ENCODE measurements around the gene ENOX2.

ENOX2 gene

DNA sequence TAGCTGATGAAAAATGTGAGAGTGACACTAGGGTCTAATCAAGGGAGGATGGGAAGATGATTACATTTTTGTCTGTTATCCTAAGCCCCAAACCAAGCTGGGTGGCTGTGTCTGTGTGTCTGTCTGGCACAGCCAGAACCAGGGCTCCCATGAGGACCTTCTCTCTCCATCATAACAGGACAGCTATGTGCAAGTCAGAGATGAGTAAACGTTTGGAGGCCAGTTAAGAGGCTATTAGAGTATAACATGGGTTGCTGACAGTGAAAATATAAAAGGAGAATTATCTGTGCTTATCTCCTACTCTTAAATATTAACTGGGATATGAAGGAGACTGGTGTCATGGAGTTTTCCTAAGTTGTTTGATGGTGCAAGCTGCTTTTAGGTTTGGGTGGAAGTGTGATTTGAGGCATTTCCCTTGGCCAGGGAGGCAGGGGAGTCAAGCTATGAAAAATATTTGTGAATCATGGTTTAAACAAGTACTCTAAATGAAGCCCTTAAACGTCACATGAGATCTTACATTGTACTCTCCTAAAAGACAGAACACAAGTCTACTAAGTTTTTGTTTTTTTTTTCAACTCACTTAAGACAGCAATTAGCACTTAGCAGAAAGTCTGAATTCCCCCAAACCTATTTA lies 156.2 kb downstream of the ENOX2 start:
- no peak for ATAC-seq
- TF ChIP-seq ZFP3 (CRISPR knock-in tag; IDR thresholded peaks at IDR 0.05) (no peak), TSHZ2 (CRISPR knock-in tag; IDR thresholded peaks at IDR 0.05) (no peak), PPARA (CRISPR knock-in tag; IDR thresholded peaks at IDR 0.05; ENCODE audit: borderline replicate concordance) (no peak), SNAI2 (CRISPR knock-in tag; IDR thresholded peaks at IDR 0.05) (no peak), BACH2 (CRISPR knock-in tag; IDR thresholded peaks at IDR 0.05; ENCODE audit: borderline replicate concordance) (no peak), ARNTL (CRISPR knock-in tag; IDR thresholded peaks at IDR 0.05; ENCODE audit: borderline replicate concordance, low read depth) (no peak), CSDC2 (CRISPR knock-in tag; IDR thresholded peaks at IDR 0.05) (no peak), RARB (CRISPR knock-in tag; IDR thresholded peaks at IDR 0.05) (no peak), CSRNP3 (CRISPR knock-in tag; IDR thresholded peaks at IDR 0.05) (no peak), GLIS3 (CRISPR knock-in tag; IDR thresholded peaks at IDR 0.05) (no peak), ZC3H10 (CRISPR knock-in tag; IDR thresholded peaks at IDR 0.05) (no peak), OSR1 (CRISPR knock-in tag; IDR thresholded peaks at IDR 0.05) (no peak), ISL1 (CRISPR knock-in tag; IDR thresholded peaks at IDR 0.05) (no peak), POU6F1 (CRISPR knock-in tag; IDR thresholded peaks at IDR 0.05; ENCODE audit: borderline replicate concordance, low read depth) (no peak)

- TF ChIP-seq CREB5 (CRISPR knock-in tag; IDR thresholded peaks at IDR 0.05; ENCODE audit: low read depth) (no peak), GLIS3 (CRISPR knock-in tag; IDR thresholded peaks at IDR 0.05) (no peak), ZFP30 (CRISPR knock-in tag; IDR thresholded peaks at IDR 0.05) (no peak), CSDC2 (CRISPR knock-in tag; IDR thresholded peaks at IDR 0.05) (no peak), ESRRG (CRISPR knock-in tag; IDR thresholded peaks at IDR 0.05) (no peak), RARB (CRISPR knock-in tag; IDR thresholded peaks at IDR 0.05) (no peak), OSR1 (CRISPR knock-in tag; IDR thresholded peaks at IDR 0.05) (no peak), CSRNP3 (CRISPR knock-in tag; IDR thresholded peaks at IDR 0.05) (no peak), TSHZ2 (CRISPR knock-in tag; IDR thresholded peaks at IDR 0.05) (no peak), ISL1 (CRISPR knock-in tag; IDR thresholded peaks at IDR 0.05) (no peak), BACH2 (CRISPR knock-in tag; IDR thresholded peaks at IDR 0.05; ENCODE audit: borderline replicate concordance) (no peak)
- ATAC-seq: no peak
These were observed 156.9 kb downstream of the ENOX2 start for GRCh38 chrX:130746077-130746476.

Data from SK-N-SH treated with all-trans-retinoic acid at 6 μM for 48 hours (cell line).